IMR-90 (cell line): ENCODE measurements around the gene ELOVL1. TPM values are rescaled to one million over a fixed set of nuclear protein-coding genes. Genes with fewer than 3 reads are reported as not detected.

Experiments
- ATAC-seq: fragments of 200-7000 bp; cut with Tn5 transposase; 2 replicates; pipeline ENCODE4 v1.9.1; 2020; ENCODE audit warnings: low read depth, mild to moderate bottlenecking, moderate library complexity
- BruUV-seq: library from RNA; stranded (reverse); fragments of 400-500 nt; replicated peaks from 2 replicates; lab custom pipeline; 2021; lab: Mats Ljungman, UMichigan
- CTCF ChIA-PET: fragments of 300-600 bp; formaldehyde crosslinking; extraction: SDS; loops from one replicate; lab custom pipeline; 2021; ENCODE audit warnings: antibody characterized with exemption; lab: Yijun Ruan, JAX
- POLR2A ChIA-PET: fragments of 300-600 bp; sonication (Branson Sonifier 250); formaldehyde crosslinking; loops from one replicate; lab custom pipeline; 2022; ENCODE audit warnings: antibody characterized with exemption; ENCODE audit not compliant: unreplicated experiment; lab: Charles Lee
- DNase-seq: peaks from one replicate; pipeline ENCODE4 v3.0.0; 2013
- H2AFZ ChIP-seq: replicated peaks from 2 replicates; pipeline ENCODE3; 2013; ENCODE audit warnings: low read length, mild to moderate bottlenecking; ENCODE audit not compliant: poor library complexity
- H2AK5ac ChIP-seq: 2 replicates; pipeline ENCODE4 v1.6.1; 2013; ENCODE audit warnings: low read depth, low read length, inconsistent platforms
- H2AK9ac ChIP-seq: replicated peaks from 2 replicates; pipeline ENCODE3; 2013; ENCODE audit warnings: mild to moderate bottlenecking, low read depth, low read length, moderate library complexity; ENCODE audit not compliant: poor library complexity
- H2BK120ac ChIP-seq: 2 replicates; pipeline ENCODE4 v1.6.1; 2013; ENCODE audit warnings: low read depth, low read length, inconsistent platforms
- H2BK15ac ChIP-seq: 3 replicates; pipeline ENCODE4 v1.6.1; 2013; ENCODE audit warnings: low read depth, low read length, inconsistent platforms
- H2BK20ac ChIP-seq: 2 replicates; pipeline ENCODE4 v1.6.1; 2013; ENCODE audit warnings: low read depth, mild to moderate bottlenecking, inconsistent platforms, low read length, moderate library complexity
- H2BK5ac ChIP-seq: 2 replicates; pipeline ENCODE4 v1.6.1; 2013; ENCODE audit warnings: mild to moderate bottlenecking, low read depth, low read length, inconsistent platforms; ENCODE audit not compliant: poor library complexity, severe bottlenecking
- H3K14ac ChIP-seq: replicated peaks from 2 replicates; pipeline ENCODE4 v1.6.1; 2013; ENCODE audit warnings: low read depth, low read length, inconsistent platforms
- H3K18ac ChIP-seq: 2 replicates; pipeline ENCODE4 v1.6.1; 2013; ENCODE audit warnings: low read depth, low read length, control low read depth
- H3K23ac ChIP-seq: 2 replicates; pipeline ENCODE4 v1.6.1; 2013; ENCODE audit warnings: low read depth, low read length, inconsistent platforms
- H3K27ac ChIP-seq: 2 replicates; pipeline ENCODE4 v1.5.1; 2013; ENCODE audit warnings: mild to moderate bottlenecking, control low read depth, low read length; ENCODE audit not compliant: insufficient read depth
- H3K27me3 ChIP-seq: 2 replicates; pipeline ENCODE4 v1.6.1; 2013; ENCODE audit warnings: low read length; ENCODE audit not compliant: control insufficient read depth, insufficient read depth
- H3K36me3 ChIP-seq: 2 replicates; pipeline ENCODE4 v1.6.1; 2013; ENCODE audit warnings: low read length, mixed read lengths; ENCODE audit not compliant: control insufficient read depth, insufficient read depth
- H3K4ac ChIP-seq: 2 replicates; pipeline ENCODE4 v1.6.1; 2013; ENCODE audit warnings: low read depth, low read length, inconsistent platforms
- H3K4me1 ChIP-seq: 2 replicates; pipeline ENCODE4 v1.6.1; 2013; ENCODE audit warnings: low read length, mixed read lengths; ENCODE audit not compliant: control insufficient read depth, insufficient read depth
- H3K4me2 ChIP-seq: 2 replicates; pipeline ENCODE4 v1.6.1; 2013; ENCODE audit warnings: low read depth, mild to moderate bottlenecking, control low read depth, low read length, moderate library complexity
- H3K4me3 ChIP-seq: 2 replicates; pipeline ENCODE4 v1.5.1; 2013; ENCODE audit warnings: low read depth, mild to moderate bottlenecking, control low read depth, low read length, moderate library complexity; ENCODE audit not compliant: insufficient read depth
- H3K56ac ChIP-seq: 2 replicates; pipeline ENCODE4 v1.6.1; 2013; ENCODE audit warnings: low read length, inconsistent platforms; ENCODE audit not compliant: insufficient read depth; ENCODE audit errors: extremely low read depth
- H3K79me1 ChIP-seq, 2 experiments: 2 replicates each; pipeline ENCODE4 v1.6.1; 2013; ENCODE audit warnings: low read length in 2 of 2, inconsistent platforms in 1 of 2, low read depth in 1 of 2
- H3K9ac ChIP-seq: 2 replicates; pipeline ENCODE4 v1.6.1; 2013; ENCODE audit warnings: low read depth, low read length, control low read depth
- H3K9me1 ChIP-seq: 2 replicates; pipeline ENCODE4 v1.6.1; 2013; ENCODE audit warnings: low read length, inconsistent platforms; ENCODE audit not compliant: insufficient read depth
- H3K9me3 ChIP-seq: 2 replicates; pipeline ENCODE4 v1.6.1; 2013; ENCODE audit warnings: low read length; ENCODE audit not compliant: control insufficient read depth, insufficient read depth
- H4K20me1 ChIP-seq: 2 replicates; pipeline ENCODE4 v1.6.1; 2013; ENCODE audit warnings: low read length, inconsistent platforms; ENCODE audit not compliant: insufficient read depth
- H4K5ac ChIP-seq: 2 replicates; pipeline ENCODE4 v1.6.1; 2013; ENCODE audit warnings: mild to moderate bottlenecking, low read depth, low read length, control low read depth
- H4K8ac ChIP-seq, 2 experiments: 2 replicates each; pipeline ENCODE4 v1.6.1; 2013; ENCODE audit warnings: low read depth in 2 of 2, low read length in 2 of 2, control low read depth in 1 of 2, inconsistent platforms in 1 of 2
- H4K91ac ChIP-seq: 2 replicates; pipeline ENCODE4 v1.6.1; 2013; ENCODE audit warnings: low read depth, low read length, inconsistent platforms; ENCODE audit not compliant: insufficient read depth
- BHLHE40 ChIP-seq: fragments of 150-350 bp; IDR thresholded peaks from 2 replicates; pipeline ENCODE4 v1.6.1; 2016; ENCODE audit warnings: mild to moderate bottlenecking, low read depth, low read length
- CTCF ChIP-seq: conservative IDR thresholded peaks from 2 replicates; pipeline ENCODE4 v1.5.1; 2012; ENCODE audit warnings: mild to moderate bottlenecking, low read depth, low read length, improper control_type of control experiment
- ELK1 ChIP-seq: fragments of 150-350 bp; IDR thresholded peaks from 2 replicates; pipeline ENCODE4 v1.6.1; 2016; ENCODE audit warnings: low read depth, mild to moderate bottlenecking, low read length, moderate library complexity, borderline replicate concordance
- MAZ ChIP-seq: IDR thresholded peaks from 2 replicates; pipeline ENCODE4 v1.6.1; 2012; ENCODE audit warnings: low read depth, mild to moderate bottlenecking, low read length, improper control_type of control experiment, moderate library complexity, borderline replicate concordance
- NFE2L2 ChIP-seq: fragments of 150-350 bp; IDR thresholded peaks from 2 replicates; pipeline ENCODE4 v1.6.1; 2016; ENCODE audit warnings: low read depth, mild to moderate bottlenecking, low read length
- POLR2A ChIP-seq: IDR thresholded peaks from 2 replicates; pipeline ENCODE4 v1.6.1; 2012; ENCODE audit warnings: mild to moderate bottlenecking, low read depth, low read length
- RAD21 ChIP-seq: IDR thresholded peaks from 2 replicates; pipeline ENCODE4 v1.6.1; 2012; ENCODE audit warnings: low read length, improper control_type of control experiment
- SMC3 ChIP-seq: fragments of 150-350 bp; IDR thresholded peaks from 2 replicates; pipeline ENCODE4 v1.6.1; 2016; ENCODE audit warnings: low read depth, mild to moderate bottlenecking, antibody characterized with exemption, low read length, moderate library complexity
- WGBS, 2 experiments: methylation state at CpG; one replicate each; pipeline versions ENCODE4 v1.1.5 to v1.1.7; 2013; ENCODE audit warnings: missing lambda C conversion rate in 2 of 2; ENCODE audit not compliant: insufficient read length in 1 of 2; ENCODE audit errors: extremely low coverage in 2 of 2; 5-methylcytosine and 5-hydroxymethylcytosine counted together
- dilution Hi-C: fragments of 300-500 bp; cut with HindIII; formaldehyde crosslinking; loops from one replicate; pipeline ENCODE4 v1.14.3; 2018; ENCODE audit warnings: low sequenced_read_pairs; ENCODE audit not compliant: unreplicated experiment
- in situ Hi-C: fragments of 300-500 bp; cut with MboI; formaldehyde crosslinking; loops from 3 replicates; pipeline ENCODE4 v1.14.3; 2019; ENCODE audit warnings: low sequenced_read_pairs, inconsistent platforms, mixed read lengths
- intact Hi-C: fragments of 100-400 bp; cut with micrococcal nuclease; formaldehyde crosslinking; loops from 2 replicates; pipeline ENCODE4 v1.10.0; 2022
- polyA plus RNA-seq, 3 experiments: library from polyadenylated mRNA; depleted of rRNA; stranded (reverse); fragments of >200 nt; gene quantifications; 2 replicates each; pipeline ENCODE4 v1.2.3, GENCODE V29; 2012; ENCODE audit warnings: low replicate concordance in 1 of 3
- total RNA-seq: library from RNA; depleted of rRNA; stranded (reverse); fragments of >200 nt; gene quantifications from 2 replicates; pipeline ENCODE4 v1.2.3, GENCODE V29; 2012

ELOVL1 gene
- total and polyA plus RNA-seq, 2 of the 4 experiments (the other 2 are of a cell fraction), result 88.9 to 211 TPM

DNA sequence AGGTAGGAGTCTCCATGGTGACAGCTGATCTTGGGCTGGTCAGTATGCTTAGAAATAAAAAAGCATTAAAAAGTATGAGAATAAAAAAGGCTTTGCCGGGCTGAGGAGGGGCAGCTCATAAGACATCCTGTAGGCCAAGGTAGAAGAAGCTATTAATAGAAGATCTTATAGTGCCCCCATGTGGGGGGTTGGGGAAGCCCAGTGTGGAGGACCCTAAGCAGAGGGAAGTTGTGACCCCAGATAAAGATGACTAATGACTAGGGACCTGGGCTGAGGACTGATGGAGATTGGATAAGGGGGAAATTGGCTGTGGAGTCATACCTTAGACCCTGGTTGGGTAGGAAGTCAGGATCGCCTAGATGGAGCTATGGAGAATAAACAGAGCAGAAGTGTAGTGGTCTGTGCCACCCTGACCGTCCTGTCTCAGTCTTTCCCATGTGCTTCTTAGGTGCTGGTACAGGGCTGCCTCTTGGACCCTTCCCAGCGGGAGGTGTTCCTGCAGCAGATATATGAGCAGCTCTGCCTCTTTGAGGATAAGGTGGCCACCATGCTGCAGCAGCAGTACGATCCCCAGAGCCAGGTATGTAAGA is 46.9 kb upstream of the ELOVL1 start:
- BruUV-seq, result no TSS peak
- intact Hi-C loops (loop anchor here (1.0 to 5.0 kb wide), 3 partner anchors 176 to 502 kb away; no protein-coding TSS in a partner anchor), dilution Hi-C loops (no loop called here), in situ Hi-C loops (loop anchor here (5.0 to 25.0 kb wide), 2 partner anchors 187 to 502 kb away; no protein-coding TSS in a partner anchor)
- Histone ChIP-seq H3K79me1 (peaks cover 0 to 6% of the 10 kb centered on the region in 2 experiments; a peak in 2 of 4 replicates), H2BK20ac (no peak overlapping the region), H2AK5ac (no peak overlapping the region), H2AK9ac (no peak overlapping the region), H3K14ac (no peak overlapping the region), H3K4ac (no peak overlapping the region), H4K5ac (no peak overlapping the region), H4K91ac (no peak overlapping the region), H3K27me3 (no peaks in the 10 kb centered on the region), H3K4me3 (no peak overlapping the region), H3K4me2 (no peak overlapping the region), H3K18ac (no peak overlapping the region), H3K9me3 (no peaks in the 10 kb centered on the region), H2BK5ac (no peak overlapping the region), H2BK15ac (no peak overlapping the region), H4K20me1 (no peaks in the 10 kb centered on the region), H2BK120ac (no peak overlapping the region), H2AFZ (no peak overlapping the region), H3K9ac (no peak overlapping the region), H3K9me1 (no peaks in the 10 kb centered on the region), H3K27ac (no peak overlapping the region), H4K8ac (no peak overlapping the region), H3K36me3 (peaks cover 35% of the 10 kb centered on the region), H3K23ac (no peak overlapping the region), H3K4me1 (no peaks in the 10 kb centered on the region), H3K56ac (no peak overlapping the region)
- ChIA-PET POLR2A (no interaction called here), CTCF (interaction anchor here (0.6 to 0.8 kb wide), 3 partner anchors 9 to 190 kb away, joined by 3 to 10 read pairs (median 4); no protein-coding TSS in a partner anchor)
- TF ChIP-seq BHLHE40 (no peak), NFE2L2 (no peak), ELK1 (no peak), RAD21 (peak; percentile 83), CTCF (peak; percentile 66), POLR2A (no peak), SMC3 (peak; percentile 84), MAZ (no peak)
- DNase-seq (peak; percentile 52), ATAC-seq (peak; percentile 88)
- 74% methylated on average over 3 of the region's 5 CpGs; no CpG with 5 or more reads in 1 of the 2 experiments for WGBS, 2 experiments
